Measurements from ENCODE around the gene TSHZ3. TPM values are rescaled to one million over a fixed set of nuclear protein-coding genes. Genes with fewer than 3 reads are reported as not detected.

TSHZ3 gene
- total RNA-seq, 1 experiment from 2014 or later, result not detected

DNA sequence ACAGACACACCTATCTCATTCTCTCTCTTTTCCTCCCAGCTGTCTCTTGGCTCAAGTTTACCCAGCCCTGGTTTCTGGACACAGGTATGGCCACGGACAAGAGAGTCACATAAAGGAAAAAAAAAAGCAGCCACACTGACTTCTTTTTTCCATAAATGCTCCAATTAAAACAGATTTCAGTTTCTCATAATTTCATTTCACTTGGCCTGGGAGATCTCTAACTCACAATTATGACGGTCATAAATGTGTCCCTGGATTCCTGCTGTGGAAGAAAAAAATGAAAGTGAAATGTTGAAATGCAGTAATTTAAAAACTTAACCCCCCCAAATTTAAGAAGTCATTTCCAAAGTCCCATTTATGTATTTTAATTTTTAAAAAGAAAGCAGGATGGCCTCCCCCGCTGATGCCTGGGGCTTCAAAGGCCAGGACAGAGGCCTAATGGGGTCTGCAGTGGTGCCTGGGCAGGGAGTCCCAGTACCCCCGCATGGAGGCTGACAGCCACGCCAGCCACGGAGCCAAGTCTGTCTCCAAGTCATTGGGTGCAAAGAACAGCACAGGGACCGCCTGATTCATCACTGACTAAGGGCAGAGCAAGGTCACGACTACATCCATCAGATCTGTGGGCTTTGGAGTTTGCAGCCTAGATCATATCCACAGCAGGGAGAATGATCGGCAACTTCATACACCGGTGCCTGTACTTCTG lies 79.7 kb downstream of the TSHZ3 start:
- Mint-ChIP-seq H3K27ac (ENCODE audit: low read depth, unreplicated experiment) (no peak overlapping the region), H3K9me3 (ENCODE audit: unreplicated experiment) (peaks cover 14% of the 10 kb centered on the region), H3K4me3 (ENCODE audit: unreplicated experiment) (no peak overlapping the region), H3K27me3 (ENCODE audit: insufficient read depth, unreplicated experiment) (no peaks in the 10 kb centered on the region), H3K36me3 (ENCODE audit: insufficient read depth, unreplicated experiment) (peaks cover 6% of the 10 kb centered on the region), H3K4me1 (ENCODE audit: insufficient read depth, unreplicated experiment) (no peaks in the 10 kb centered on the region)
- TF ChIP-seq, protein P1, sequence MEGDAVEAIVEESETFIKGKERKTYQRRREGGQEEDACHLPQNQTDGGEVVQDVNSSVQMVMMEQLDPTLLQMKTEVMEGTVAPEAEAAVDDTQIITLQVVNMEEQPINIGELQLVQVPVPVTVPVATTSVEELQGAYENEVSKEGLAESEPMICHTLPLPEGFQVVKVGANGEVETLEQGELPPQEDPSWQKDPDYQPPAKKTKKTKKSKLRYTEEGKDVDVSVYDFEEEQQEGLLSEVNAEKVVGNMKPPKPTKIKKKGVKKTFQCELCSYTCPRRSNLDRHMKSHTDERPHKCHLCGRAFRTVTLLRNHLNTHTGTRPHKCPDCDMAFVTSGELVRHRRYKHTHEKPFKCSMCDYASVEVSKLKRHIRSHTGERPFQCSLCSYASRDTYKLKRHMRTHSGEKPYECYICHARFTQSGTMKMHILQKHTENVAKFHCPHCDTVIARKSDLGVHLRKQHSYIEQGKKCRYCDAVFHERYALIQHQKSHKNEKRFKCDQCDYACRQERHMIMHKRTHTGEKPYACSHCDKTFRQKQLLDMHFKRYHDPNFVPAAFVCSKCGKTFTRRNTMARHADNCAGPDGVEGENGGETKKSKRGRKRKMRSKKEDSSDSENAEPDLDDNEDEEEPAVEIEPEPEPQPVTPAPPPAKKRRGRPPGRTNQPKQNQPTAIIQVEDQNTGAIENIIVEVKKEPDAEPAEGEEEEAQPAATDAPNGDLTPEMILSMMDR (IDR thresholded peaks at IDR 0.05; ENCODE audit: unreplicated experiment), result no peak
- ChIA-PET CTCF (interaction anchor here (0.7 kb wide), 1 partner anchor 267 kb away, joined by 3 read pairs; no protein-coding TSS in a partner anchor), POLR2A (no interaction called here)
- no TSS peak for BruUV-seq (replicated peaks)
- intact Hi-C loops (cut with micrococcal nuclease), result no loop called here
- no peak for DNase-seq (ENCODE audit: unreplicated experiment)

DNA sequence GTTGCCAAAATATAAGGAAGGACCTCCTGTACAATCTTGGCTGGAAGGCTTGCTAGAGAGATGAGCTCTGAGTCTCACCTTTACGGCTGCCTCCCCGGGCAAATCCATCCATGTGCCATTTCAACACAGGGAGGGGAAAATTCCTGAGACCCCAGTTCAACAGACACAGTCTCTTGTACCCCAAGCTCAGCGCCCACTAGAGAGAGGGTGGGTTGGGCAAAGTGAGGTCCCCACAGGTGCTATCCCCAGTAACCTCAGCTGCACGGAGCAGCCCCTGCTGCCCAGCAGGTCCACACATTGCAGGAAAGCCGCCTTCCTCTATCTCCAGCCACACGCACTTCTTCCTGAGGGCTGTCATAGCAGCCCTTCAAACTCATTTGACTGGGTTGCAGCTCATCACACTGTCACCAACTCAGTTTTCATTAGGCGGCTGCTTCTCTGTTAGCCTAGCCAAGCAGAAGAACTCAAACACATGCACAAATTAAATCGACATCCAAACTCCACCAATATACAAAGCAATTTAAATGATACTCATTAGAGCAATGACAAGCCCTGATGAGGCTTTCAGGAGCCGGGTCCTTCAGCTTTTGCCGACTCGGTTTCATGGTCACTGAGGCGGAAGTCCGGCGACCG lies 80.4 kb downstream of the TSHZ3 start:
- ChIA-PET CTCF (interaction anchor here (0.6 to 0.7 kb wide), 3 partner anchors 9 to 1538 kb away, joined by 3 to 4 read pairs (median 4); no protein-coding TSS in a partner anchor), POLR2A (no interaction called here)
- BruUV-seq (replicated peaks), result no TSS peak

DNA sequence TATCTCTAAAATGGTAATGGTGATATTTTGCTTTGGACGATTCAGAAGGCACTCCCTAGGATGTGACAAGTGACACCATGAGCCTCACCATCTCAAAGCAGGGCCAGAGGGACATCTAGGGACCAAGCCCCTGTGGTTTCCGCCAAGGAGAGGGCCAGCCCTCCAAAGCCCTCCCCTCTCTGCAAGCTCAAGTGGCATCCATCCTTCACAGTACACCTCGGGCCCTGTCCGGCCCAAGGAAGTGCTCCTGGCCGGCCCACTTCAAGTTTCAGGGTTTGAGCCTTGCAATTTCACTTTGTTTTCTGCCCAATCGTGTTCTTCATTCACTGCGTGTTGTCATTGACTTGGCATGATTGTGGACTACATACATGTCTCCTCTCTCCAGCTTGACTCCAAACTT lies 82.5 kb downstream of the TSHZ3 start:
- Mint-ChIP-seq H3K4me3 (ENCODE audit: unreplicated experiment) (no peak overlapping the region), H3K36me3 (ENCODE audit: insufficient read depth, unreplicated experiment) (no peaks in the 10 kb centered on the region), H3K27ac (ENCODE audit: low read depth, unreplicated experiment) (no peak overlapping the region), H3K9me3 (ENCODE audit: unreplicated experiment) (peaks cover 19% of the 10 kb centered on the region), H3K27me3 (ENCODE audit: insufficient read depth, unreplicated experiment) (no peaks in the 10 kb centered on the region), H3K4me1 (ENCODE audit: insufficient read depth, unreplicated experiment) (no peaks in the 10 kb centered on the region)
- no peak for DNase-seq (ENCODE audit: unreplicated experiment)
- CTCF ChIA-PET, result no interaction called here
- intact Hi-C loops (cut with micrococcal nuclease), result no loop called here
- BruUV-seq (replicated peaks), result no TSS peak
- POLR2A ChIA-PET, result no interaction called here
- TF ChIP-seq, protein P1 (IDR thresholded peaks at IDR 0.05; ENCODE audit: unreplicated experiment), result no peak

More for the DNA sequence above, 80.4 kb downstream of the TSHZ3 start:
- Mint-ChIP-seq H3K4me1 (ENCODE audit: insufficient read depth, unreplicated experiment) (no peaks in the 10 kb centered on the region), H3K27me3 (ENCODE audit: insufficient read depth, unreplicated experiment) (no peaks in the 10 kb centered on the region), H3K27ac (ENCODE audit: low read depth, unreplicated experiment) (no peak overlapping the region), H3K4me3 (ENCODE audit: unreplicated experiment) (no peak overlapping the region), H3K36me3 (ENCODE audit: insufficient read depth, unreplicated experiment) (peaks cover 6% of the 10 kb centered on the region), H3K9me3 (ENCODE audit: unreplicated experiment) (peaks cover 19% of the 10 kb centered on the region)
- DNase-seq (ENCODE audit: unreplicated experiment), result no peak
- TF ChIP-seq, protein P1 (IDR thresholded peaks at IDR 0.05; ENCODE audit: unreplicated experiment), result no peak
- intact Hi-C loops (cut with micrococcal nuclease), result no loop called here

DNA sequence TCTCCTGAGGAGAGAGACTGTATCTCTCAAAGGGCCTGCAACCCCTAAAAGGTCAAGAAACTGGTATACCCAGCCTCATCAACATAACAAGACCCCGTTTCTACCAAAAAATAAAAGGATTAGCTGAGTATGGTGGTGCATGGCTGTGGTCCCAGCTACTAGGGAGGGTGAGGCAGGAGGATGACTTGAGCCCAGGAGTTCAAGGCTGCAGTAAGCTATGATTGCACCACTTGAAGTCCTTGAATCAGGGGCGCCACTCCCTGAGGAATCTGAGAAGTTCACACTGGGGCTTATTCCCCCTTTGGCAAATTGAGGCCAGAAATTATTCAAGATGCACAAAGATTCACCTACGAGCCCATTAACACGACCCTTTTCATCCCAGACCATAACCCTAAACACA lies 83.0 kb downstream of the TSHZ3 start:
- H3K27me3 Mint-ChIP-seq (ENCODE audit: insufficient read depth, unreplicated experiment), result no peaks in the 10 kb centered on the region
- POLR2A ChIA-PET, result no interaction called here
- H3K4me3 Mint-ChIP-seq (ENCODE audit: unreplicated experiment), result no peak overlapping the region
- no peak overlapping the region for H3K27ac Mint-ChIP-seq (ENCODE audit: low read depth, unreplicated experiment)
- intact Hi-C loops (cut with micrococcal nuclease), result no loop called here
- no TSS peak for BruUV-seq (replicated peaks)
- CTCF ChIA-PET, result interaction anchor here (0.6 kb wide), 2 partner anchors 321 to 1443 kb away, joined by 3 to 5 read pairs; no protein-coding TSS in a partner anchor
- no peak for DNase-seq (ENCODE audit: unreplicated experiment)
- TF ChIP-seq, protein P1 (IDR thresholded peaks at IDR 0.05; ENCODE audit: unreplicated experiment), result no peak
- peaks cover 19% of the 10 kb centered on the region for H3K9me3 Mint-ChIP-seq (ENCODE audit: unreplicated experiment)
- no peaks in the 10 kb centered on the region for H3K36me3 Mint-ChIP-seq (ENCODE audit: insufficient read depth, unreplicated experiment)
- H3K4me1 Mint-ChIP-seq (ENCODE audit: insufficient read depth, unreplicated experiment), result no peaks in the 10 kb centered on the region

Measured in MCF 10A (cell line).